HG03097 (cell line): ENCODE measurements around the gene KDM6A.
"Not testable (repeated sequence)": the region's sequence is repeated elsewhere in the genome, so short reads cannot be mapped to it uniquely, and the experiment has no call there.

Experiments
- ATAC-seq: cut with Tn5 transposase; IDR thresholded peaks from one replicate; pipeline ENCODE4 v1.9.1; 2021; ENCODE audit not compliant: unreplicated experiment, low FRiP score

The KDM6A gene

GRCh38 chrX:44915361-44915868 lies 42.4 kb downstream of the KDM6A start:
- ATAC-seq = no peak

DNA sequence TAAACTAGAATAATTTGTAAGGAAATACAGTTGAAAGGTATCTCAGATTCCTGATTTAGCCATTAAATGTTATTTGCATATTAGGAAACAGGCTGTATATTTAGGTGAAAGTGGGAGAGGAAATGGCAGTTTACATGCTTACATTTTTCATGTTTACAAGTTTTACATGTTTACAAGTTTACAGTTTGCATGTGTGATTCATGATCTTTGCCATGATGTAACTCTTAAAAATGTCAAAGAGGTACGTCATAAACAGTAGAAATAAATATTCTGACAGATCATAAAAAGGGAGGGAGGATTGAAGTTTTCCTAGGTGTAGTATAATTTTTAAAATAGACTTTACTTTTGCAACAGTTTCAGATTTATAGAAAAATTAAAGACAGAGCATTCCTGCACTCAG lies 45.7 kb downstream of the KDM6A start:
- no peak for ATAC-seq

- no peak for ATAC-seq
Measured at GRCh38 chrX:44922980-44923379, 50.0 kb downstream of the KDM6A start.

GRCh38 chrX:44927398-44927797 lies 54.4 kb downstream of the KDM6A start:
- no peak for ATAC-seq

DNA sequence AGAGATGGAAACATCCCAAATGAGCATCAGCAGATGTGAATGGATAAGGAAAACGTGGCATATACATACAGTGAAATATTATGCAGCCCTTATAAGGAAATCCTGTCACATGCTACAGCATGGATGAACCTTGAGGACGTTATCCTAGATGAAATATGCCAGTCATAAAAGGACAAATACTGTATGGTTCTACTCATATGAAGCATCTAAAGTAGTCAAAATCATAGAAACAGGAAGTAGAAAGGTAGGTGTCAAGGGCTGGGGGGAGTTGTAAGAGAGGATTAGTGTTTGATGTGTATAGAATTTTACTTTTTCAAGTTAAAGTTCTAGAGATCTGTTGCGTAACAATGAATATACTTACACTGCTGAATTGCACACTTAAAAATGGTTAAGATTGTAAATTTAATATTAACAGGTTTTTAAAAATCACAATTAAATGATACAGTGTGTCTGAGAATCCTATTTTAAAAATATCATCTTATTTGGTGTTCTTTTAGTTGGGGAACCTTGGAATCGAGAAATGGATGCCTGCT lies 58.5 kb downstream of the KDM6A start:
- no peak for ATAC-seq

DNA sequence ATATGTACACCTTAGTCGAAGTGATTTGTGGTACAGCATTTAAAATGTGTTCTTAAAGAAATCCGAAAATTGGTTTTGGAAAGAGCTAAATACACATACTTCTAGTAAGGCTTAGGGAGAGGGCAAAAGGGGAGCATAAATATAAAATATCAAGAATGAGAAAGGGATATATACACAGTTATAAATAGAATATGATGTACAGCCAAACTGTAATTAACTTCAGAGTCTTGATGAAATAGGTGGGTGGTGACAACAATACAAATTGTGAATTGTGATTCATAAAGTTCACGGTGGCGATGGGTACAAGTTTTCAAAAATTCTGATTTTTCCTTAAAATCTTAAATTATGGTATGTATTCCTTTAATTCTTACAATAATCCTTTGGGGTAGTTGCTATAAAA lies 62.2 kb downstream of the KDM6A start:
- ATAC-seq = no peak

DNA sequence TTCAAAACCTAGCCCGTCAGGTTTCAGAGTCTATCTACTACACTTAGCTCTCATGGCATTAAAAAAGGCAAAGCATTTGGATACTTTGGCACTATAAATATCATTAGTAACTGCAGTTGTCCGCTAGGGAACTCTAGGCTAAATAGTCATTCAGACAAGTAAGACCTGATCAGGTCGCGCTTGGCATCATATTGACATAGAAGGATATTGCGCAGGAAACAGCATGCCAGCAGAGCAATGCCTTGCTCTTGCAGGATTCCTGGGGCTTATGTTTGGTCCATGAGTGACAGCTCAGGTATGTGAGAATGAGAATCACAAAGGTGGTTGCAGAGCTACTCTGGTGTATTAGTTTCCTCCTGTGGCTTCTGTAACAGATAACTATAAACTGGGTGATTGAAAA lies 62.7 kb downstream of the KDM6A start:
- ATAC-seq = no peak

DNA sequence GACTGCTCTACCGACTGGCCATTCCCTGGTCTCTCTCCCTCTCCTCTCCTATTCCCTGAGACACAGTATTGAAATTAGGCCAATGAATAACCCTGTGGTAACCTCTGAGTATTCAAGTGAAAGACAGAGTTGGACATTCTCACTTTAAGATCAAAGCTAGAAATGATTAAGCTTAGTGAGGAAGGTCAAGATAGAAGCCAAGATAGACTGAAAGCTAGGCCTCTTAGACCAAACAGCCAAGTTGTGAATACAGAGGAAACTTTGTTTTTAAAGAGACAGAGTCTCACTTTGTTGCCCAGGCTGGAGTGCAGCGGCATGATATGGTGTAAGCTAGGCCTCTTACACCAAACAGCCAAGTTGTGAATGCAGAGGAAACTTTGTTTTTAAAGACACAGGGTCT lies 64.6 kb downstream of the KDM6A start:
- peak; percentile 85 for ATAC-seq

GRCh38 chrX:44938111-44938510 lies 65.1 kb downstream of the KDM6A start:
- no peak for ATAC-seq

GRCh38 chrX:44940541-44940940 lies 67.6 kb downstream of the KDM6A start:
- not testable (repeated sequence) for ATAC-seq

- no peak for ATAC-seq
Measured at GRCh38 chrX:44943007-44943406, 70.0 kb downstream of the KDM6A start.

- no peak for ATAC-seq
Measured at GRCh38 chrX:44944894-44945293, 71.9 kb downstream of the KDM6A start.

DNA sequence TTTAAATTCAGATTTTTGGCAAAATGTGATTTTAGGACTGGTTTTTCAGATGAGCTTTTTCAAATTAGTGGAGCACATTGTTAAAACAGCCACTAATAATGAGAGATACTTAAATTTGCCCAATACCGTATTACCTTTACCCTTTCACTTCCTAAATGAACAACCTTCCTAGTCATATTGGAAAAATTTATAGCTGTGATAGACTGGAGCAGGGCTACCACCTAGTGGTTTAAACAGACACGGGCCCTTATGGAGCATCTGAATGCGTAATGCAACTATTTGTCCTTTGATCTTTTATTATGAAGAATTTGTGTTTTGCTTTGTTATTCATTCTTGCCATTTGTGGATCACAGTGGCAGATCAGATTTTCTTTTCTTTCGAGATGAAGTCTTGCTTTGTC lies 72.7 kb downstream of the KDM6A start:
- ATAC-seq = no peak

- no peak for ATAC-seq
Measured at GRCh38 chrX:44946771-44947170, 73.8 kb downstream of the KDM6A start.

DNA sequence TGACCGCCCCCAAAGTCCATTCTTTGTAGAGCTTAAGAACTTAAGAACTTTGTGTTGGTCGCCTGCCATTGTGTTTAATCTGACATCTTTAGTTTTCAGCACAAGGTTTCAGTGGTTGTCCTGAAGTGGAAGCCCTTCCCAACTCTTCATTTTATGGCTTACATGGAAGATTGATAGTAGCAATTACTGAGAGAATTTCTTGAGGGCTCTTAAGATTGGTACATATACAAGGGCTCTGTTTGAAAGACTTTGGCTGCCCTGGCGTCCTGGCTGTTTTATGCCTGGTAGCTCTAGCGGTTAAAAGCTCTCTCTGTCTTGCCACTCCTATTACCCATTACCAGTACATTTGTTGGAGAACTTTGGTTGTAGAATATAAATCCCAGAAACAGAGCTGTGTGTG lies 75.0 kb downstream of the KDM6A start:
- no peak for ATAC-seq

DNA sequence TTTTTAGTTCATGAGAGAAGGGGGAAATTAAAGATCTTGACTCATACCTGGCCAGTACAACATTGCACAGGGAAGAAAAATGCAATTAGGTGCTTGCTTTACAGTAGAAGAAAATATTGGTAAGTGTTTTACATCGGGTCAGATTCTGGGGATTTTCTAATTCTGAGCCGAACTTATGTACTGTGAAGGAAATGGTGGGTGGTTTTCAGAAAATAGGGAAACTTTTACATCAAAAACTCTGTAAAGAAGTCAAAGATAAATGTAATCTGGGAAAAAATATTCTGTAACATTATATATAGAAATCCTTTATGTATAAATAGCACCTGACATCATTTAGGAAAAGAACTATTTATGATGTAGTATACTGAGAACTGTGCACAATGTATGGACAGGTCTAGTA lies 75.4 kb downstream of the KDM6A start:
- ATAC-seq = no peak

DNA sequence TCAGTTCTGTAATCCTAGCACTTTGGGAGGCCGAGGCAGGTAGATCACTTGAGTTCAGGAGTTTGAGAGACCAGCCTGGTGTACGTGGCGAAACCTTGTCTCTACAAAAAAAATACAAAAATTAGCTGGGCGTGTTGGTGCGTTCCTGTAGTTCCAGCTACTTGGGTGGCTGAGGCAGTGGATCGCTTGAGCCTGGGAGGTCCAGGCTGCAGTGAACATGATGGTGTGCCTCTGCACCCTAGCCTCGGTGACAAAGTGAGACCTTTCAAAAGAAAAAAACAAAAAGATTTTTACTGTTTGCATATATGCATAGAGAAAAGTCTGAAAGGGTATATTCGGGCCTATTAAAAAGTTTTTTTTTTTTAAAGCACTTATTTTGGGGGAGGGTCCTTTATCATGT lies 76.1 kb downstream of the KDM6A start:
- ATAC-seq = no peak

DNA sequence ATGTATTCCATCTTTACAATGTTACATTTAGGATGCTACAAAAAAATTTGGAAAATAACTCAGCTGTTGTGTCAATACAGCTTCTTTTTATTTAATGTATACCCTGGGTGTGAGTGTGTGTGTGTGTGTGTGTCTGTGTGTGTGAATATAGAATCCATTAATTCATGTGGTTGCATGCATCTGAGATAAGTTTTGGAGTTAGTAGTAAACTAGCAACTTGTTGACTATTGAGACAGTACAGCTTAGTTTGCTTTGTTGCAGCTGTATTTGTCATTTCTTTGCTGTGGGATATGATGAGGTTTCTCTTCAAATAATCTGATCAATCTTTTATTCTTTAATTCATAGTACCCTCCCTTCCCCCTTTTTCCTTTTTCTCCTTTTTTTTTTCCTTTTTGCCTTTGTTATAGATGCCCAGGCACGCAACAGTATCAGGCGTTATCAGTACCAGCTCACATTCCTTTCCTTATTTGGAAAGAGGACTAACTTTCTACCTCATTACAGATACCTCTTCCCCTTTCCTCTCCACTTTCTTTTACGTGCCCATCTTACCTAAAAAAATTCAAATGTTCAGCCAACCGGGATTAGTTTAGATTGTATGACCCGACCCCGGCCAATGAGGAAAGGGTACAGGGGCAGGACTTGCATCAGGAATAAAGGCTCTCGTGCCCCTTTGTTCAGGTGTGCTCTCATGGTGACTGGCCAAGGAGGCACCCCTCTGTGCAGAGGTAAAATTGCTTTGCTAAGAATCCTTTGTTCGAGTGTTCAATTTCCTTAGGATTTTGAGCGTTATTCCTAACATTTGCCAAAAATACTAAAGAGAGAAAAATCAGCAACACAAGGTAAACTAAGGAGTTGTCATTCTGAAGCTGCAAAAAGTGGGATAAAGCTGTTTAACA lies 77.7 kb downstream of the KDM6A start:
- ATAC-seq = not testable (repeated sequence)

- no peak for ATAC-seq
Measured at GRCh38 chrX:44951572-44952067, 78.6 kb downstream of the KDM6A start.

DNA sequence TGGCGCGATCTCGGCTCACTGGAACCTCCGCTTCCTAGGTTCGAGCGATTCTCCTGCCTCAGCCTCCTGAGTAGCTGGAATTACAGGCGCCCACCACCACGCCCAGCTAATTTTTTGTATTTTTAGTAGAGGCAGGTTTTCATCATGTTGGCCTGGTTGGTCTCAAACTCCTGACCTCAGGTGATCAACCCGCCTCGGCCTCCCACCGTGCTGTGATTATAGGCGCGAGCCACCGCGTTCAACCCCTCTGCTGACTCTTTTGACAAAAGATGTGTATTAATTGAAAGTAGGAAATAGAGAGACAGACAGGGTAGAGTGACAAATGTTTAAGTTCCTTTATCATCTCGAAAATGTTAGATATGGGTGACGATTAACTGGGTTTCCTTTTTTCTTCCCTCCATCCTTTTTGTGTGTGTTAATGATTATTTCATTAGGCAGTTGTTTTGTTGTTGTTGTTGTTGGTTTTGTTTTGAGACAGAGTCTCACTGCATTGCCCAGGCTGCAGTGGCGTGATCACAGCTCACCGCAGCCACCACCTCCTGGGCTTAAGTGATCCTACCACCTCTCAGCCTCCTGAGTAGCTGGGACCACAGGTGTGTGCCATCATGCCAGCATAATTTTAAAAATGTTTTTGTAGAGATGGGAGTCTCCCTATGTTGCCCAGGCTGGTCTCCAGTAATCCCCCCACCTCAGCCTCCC lies 79.5 kb downstream of the KDM6A start:
- no peak for ATAC-seq

DNA sequence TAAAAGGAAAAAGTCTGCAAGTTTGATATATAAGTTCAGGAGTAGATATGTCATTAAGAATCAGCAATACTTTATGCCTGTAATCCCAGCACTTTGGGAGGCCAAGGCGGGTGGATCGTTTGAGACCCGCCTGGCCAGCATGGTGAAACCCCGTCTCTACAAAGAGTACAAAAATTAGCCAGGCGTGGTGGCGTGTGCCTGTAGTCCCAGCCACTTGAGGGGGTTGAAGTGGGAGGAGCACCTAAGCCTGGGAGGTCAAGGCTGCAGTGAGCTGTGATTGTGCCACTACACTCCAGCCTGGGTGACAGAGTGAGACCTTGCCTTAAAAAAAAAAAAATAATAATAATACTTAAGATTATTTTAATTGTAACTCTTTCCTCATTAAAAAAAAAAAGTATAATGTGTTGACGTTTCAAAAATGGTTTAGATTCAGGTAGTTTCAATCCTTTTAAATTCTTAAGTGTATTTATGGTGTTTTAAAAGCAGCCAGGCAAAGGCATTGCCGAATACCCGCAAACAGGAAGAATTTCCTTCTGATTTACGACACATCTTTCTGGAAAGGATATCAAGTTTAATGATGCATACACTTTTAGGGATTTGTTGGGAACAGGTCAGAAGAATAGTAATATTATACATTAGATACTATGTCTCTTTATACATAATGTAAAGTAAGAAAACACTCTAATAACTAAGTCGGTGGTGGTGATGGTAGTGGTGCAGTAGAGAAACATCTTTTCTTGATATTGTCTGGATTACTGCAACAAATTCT lies 80.9 kb downstream of the KDM6A start:
- no peak for ATAC-seq
